NCI-H748 (cell line): ENCODE results near the gene PCSK7.

Experiments used
- DNase-seq: peaks from one replicate; lab custom pipeline; 2025; ENCODE audit not compliant: unreplicated experiment; lab: John Stamatoyannopoulos, UW

Gene PCSK7

DNA sequence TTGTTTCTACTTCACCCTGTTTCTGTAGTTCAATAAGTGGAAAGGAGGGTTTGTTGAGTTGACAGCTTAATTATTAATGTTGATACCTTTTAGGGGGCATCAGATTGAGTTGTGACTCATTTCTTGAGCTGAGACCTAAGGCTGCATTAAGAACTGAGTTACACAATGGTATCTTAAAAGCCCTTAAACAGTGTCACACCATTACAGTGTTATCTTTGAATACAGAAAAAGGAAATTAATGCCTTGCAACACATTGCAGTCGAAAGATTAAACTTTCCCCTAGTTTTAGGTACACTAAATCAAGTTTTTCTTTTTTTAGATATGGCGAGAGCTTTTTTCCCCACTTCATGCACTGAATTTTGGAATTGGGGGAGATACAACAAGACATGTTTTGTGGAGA lies 71.0 kb downstream of the PCSK7 start:
- no peak for DNase-seq

DNA sequence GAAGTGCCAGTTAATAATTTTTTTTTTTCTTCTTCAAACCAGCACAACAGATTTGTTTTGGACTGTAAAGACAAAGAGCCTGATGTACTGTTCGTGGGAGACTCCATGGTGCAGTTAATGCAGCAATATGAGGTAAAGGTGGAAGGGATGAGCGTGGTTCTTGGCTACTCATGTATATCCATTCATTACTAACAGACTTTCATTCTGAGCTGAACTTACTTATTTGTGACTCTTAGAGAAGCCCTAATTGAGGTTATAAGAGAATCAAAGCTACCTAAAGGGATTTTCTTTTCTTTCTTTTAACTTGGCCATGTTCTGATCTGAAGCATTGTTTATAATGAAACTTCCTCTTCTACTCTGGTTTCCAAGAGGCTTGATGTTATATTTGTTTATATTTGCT lies 72.0 kb downstream of the PCSK7 start:
- DNase-seq: no peak

DNA sequence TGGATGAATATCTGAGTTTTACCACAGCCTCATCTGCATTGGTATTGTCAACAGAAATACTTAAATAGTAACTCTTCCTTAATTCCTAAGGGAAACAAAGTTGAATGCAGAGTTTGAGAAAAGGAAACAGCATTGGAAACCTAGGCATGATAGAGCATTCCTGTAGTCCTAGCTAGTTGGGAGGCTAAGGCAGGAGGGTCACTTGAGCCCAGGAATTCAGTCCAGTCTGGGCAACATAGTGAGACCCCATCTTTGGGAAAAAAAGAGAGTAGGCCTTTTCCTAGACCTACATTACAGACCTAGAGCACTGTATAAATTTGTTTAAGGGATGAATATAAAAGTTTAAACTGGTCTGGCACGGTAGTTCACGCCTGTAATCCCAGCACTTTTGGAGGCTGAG lies 74.4 kb downstream of the PCSK7 start:
- no peak for DNase-seq

DNA sequence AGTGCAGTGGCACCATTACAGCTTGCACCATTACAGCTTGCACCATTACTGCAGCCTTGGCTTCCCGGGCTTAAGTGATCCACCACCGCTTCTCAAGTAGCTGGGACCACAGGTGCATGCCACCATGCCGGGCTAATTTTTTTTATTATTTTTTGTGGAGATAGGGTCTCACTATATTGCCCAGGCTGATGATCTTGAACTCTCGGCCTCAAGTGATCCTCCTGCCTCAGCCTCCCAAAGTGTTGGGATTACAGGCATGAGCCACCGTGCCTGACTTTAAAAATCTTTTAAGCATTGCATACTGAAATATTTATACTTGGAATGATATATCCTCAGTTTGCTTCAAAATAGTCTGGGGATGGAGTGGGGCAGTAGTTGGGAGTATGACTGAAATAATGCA lies 77.4 kb downstream of the PCSK7 start:
- DNase-seq: no peak
